IMR-90 (cell line): ENCODE results near the gene GLYATL2. TPM values are rescaled to one million over a fixed set of nuclear protein-coding genes. Genes with fewer than 3 reads are reported as not detected.

Experiments
- ATAC-seq: fragments of 200-7000 bp; cut with Tn5 transposase; 2 replicates; pipeline ENCODE4 v1.9.1; 2020; ENCODE audit warnings: low read depth, mild to moderate bottlenecking, moderate library complexity
- BruUV-seq: library from RNA; stranded (reverse); fragments of 400-500 nt; replicated peaks from 2 replicates; lab custom pipeline; 2021; lab: Mats Ljungman, UMichigan
- CTCF ChIA-PET: fragments of 300-600 bp; formaldehyde crosslinking; extraction: SDS; loops from one replicate; lab custom pipeline; 2021; ENCODE audit warnings: antibody characterized with exemption; lab: Yijun Ruan, JAX
- POLR2A ChIA-PET: fragments of 300-600 bp; sonication (Branson Sonifier 250); formaldehyde crosslinking; loops from one replicate; lab custom pipeline; 2022; ENCODE audit warnings: antibody characterized with exemption; ENCODE audit not compliant: unreplicated experiment; lab: Charles Lee
- DNase-seq: peaks from one replicate; pipeline ENCODE4 v3.0.0; 2013
- H2AFZ ChIP-seq: replicated peaks from 2 replicates; pipeline ENCODE3; 2013; ENCODE audit warnings: low read length, mild to moderate bottlenecking; ENCODE audit not compliant: poor library complexity
- H2AK5ac ChIP-seq: 2 replicates; pipeline ENCODE4 v1.6.1; 2013; ENCODE audit warnings: low read depth, low read length, inconsistent platforms
- H2AK9ac ChIP-seq: replicated peaks from 2 replicates; pipeline ENCODE3; 2013; ENCODE audit warnings: mild to moderate bottlenecking, low read depth, low read length, moderate library complexity; ENCODE audit not compliant: poor library complexity
- H2BK120ac ChIP-seq: 2 replicates; pipeline ENCODE4 v1.6.1; 2013; ENCODE audit warnings: low read depth, low read length, inconsistent platforms
- H2BK15ac ChIP-seq: 3 replicates; pipeline ENCODE4 v1.6.1; 2013; ENCODE audit warnings: low read depth, low read length, inconsistent platforms
- H2BK20ac ChIP-seq: 2 replicates; pipeline ENCODE4 v1.6.1; 2013; ENCODE audit warnings: low read depth, mild to moderate bottlenecking, inconsistent platforms, low read length, moderate library complexity
- H2BK5ac ChIP-seq: 2 replicates; pipeline ENCODE4 v1.6.1; 2013; ENCODE audit warnings: mild to moderate bottlenecking, low read depth, low read length, inconsistent platforms; ENCODE audit not compliant: poor library complexity, severe bottlenecking
- H3K14ac ChIP-seq: replicated peaks from 2 replicates; pipeline ENCODE4 v1.6.1; 2013; ENCODE audit warnings: low read depth, low read length, inconsistent platforms
- H3K18ac ChIP-seq: 2 replicates; pipeline ENCODE4 v1.6.1; 2013; ENCODE audit warnings: low read depth, low read length, control low read depth
- H3K23ac ChIP-seq: 2 replicates; pipeline ENCODE4 v1.6.1; 2013; ENCODE audit warnings: low read depth, low read length, inconsistent platforms
- H3K27ac ChIP-seq: 2 replicates; pipeline ENCODE4 v1.5.1; 2013; ENCODE audit warnings: mild to moderate bottlenecking, control low read depth, low read length; ENCODE audit not compliant: insufficient read depth
- H3K27me3 ChIP-seq: 2 replicates; pipeline ENCODE4 v1.6.1; 2013; ENCODE audit warnings: low read length; ENCODE audit not compliant: control insufficient read depth, insufficient read depth
- H3K36me3 ChIP-seq: 2 replicates; pipeline ENCODE4 v1.6.1; 2013; ENCODE audit warnings: low read length, mixed read lengths; ENCODE audit not compliant: control insufficient read depth, insufficient read depth
- H3K4ac ChIP-seq: 2 replicates; pipeline ENCODE4 v1.6.1; 2013; ENCODE audit warnings: low read depth, low read length, inconsistent platforms
- H3K4me1 ChIP-seq: 2 replicates; pipeline ENCODE4 v1.6.1; 2013; ENCODE audit warnings: low read length, mixed read lengths; ENCODE audit not compliant: control insufficient read depth, insufficient read depth
- H3K4me2 ChIP-seq: 2 replicates; pipeline ENCODE4 v1.6.1; 2013; ENCODE audit warnings: low read depth, mild to moderate bottlenecking, control low read depth, low read length, moderate library complexity
- H3K4me3 ChIP-seq: 2 replicates; pipeline ENCODE4 v1.5.1; 2013; ENCODE audit warnings: low read depth, mild to moderate bottlenecking, control low read depth, low read length, moderate library complexity; ENCODE audit not compliant: insufficient read depth
- H3K56ac ChIP-seq: 2 replicates; pipeline ENCODE4 v1.6.1; 2013; ENCODE audit warnings: low read length, inconsistent platforms; ENCODE audit not compliant: insufficient read depth; ENCODE audit errors: extremely low read depth
- H3K79me1 ChIP-seq, 2 experiments: 2 replicates each; pipeline ENCODE4 v1.6.1; 2013; ENCODE audit warnings: low read length in 2 of 2, inconsistent platforms in 1 of 2, low read depth in 1 of 2
- H3K9ac ChIP-seq: 2 replicates; pipeline ENCODE4 v1.6.1; 2013; ENCODE audit warnings: low read depth, low read length, control low read depth
- H3K9me1 ChIP-seq: 2 replicates; pipeline ENCODE4 v1.6.1; 2013; ENCODE audit warnings: low read length, inconsistent platforms; ENCODE audit not compliant: insufficient read depth
- H3K9me3 ChIP-seq: 2 replicates; pipeline ENCODE4 v1.6.1; 2013; ENCODE audit warnings: low read length; ENCODE audit not compliant: control insufficient read depth, insufficient read depth
- H4K20me1 ChIP-seq: 2 replicates; pipeline ENCODE4 v1.6.1; 2013; ENCODE audit warnings: low read length, inconsistent platforms; ENCODE audit not compliant: insufficient read depth
- H4K5ac ChIP-seq: 2 replicates; pipeline ENCODE4 v1.6.1; 2013; ENCODE audit warnings: mild to moderate bottlenecking, low read depth, low read length, control low read depth
- H4K8ac ChIP-seq, 2 experiments: 2 replicates each; pipeline ENCODE4 v1.6.1; 2013; ENCODE audit warnings: low read depth in 2 of 2, low read length in 2 of 2, control low read depth in 1 of 2, inconsistent platforms in 1 of 2
- H4K91ac ChIP-seq: 2 replicates; pipeline ENCODE4 v1.6.1; 2013; ENCODE audit warnings: low read depth, low read length, inconsistent platforms; ENCODE audit not compliant: insufficient read depth
- CEBPB ChIP-seq: IDR thresholded peaks from 2 replicates; pipeline ENCODE4 v1.6.1; 2012; ENCODE audit warnings: low read depth, low read length, improper control_type of control experiment
- FOS ChIP-seq: fragments of 150-350 bp; IDR thresholded peaks from 2 replicates; pipeline ENCODE4 v1.6.1; 2016; ENCODE audit warnings: low read depth, low read length
- MXI1 ChIP-seq: IDR thresholded peaks from 2 replicates; pipeline ENCODE4 v1.6.1; 2012; ENCODE audit warnings: low read depth, mild to moderate bottlenecking, low read length, moderate library complexity, borderline replicate concordance
- NFE2L2 ChIP-seq: fragments of 150-350 bp; IDR thresholded peaks from 2 replicates; pipeline ENCODE4 v1.6.1; 2016; ENCODE audit warnings: low read depth, mild to moderate bottlenecking, low read length
- RAD21 ChIP-seq: IDR thresholded peaks from 2 replicates; pipeline ENCODE4 v1.6.1; 2012; ENCODE audit warnings: low read length, improper control_type of control experiment
- RFX5 ChIP-seq: IDR thresholded peaks from 2 replicates; pipeline ENCODE4 v1.8.0; 2012; ENCODE audit warnings: low read depth, mild to moderate bottlenecking, low read length, moderate library complexity
- SMC3 ChIP-seq: fragments of 150-350 bp; IDR thresholded peaks from 2 replicates; pipeline ENCODE4 v1.6.1; 2016; ENCODE audit warnings: low read depth, mild to moderate bottlenecking, antibody characterized with exemption, low read length, moderate library complexity
- WGBS, 2 experiments: methylation state at CpG; one replicate each; pipeline versions ENCODE4 v1.1.5 to v1.1.7; 2013; ENCODE audit warnings: missing lambda C conversion rate in 2 of 2; ENCODE audit not compliant: insufficient read length in 1 of 2; ENCODE audit errors: extremely low coverage in 2 of 2; 5-methylcytosine and 5-hydroxymethylcytosine counted together
- dilution Hi-C: fragments of 300-500 bp; cut with HindIII; formaldehyde crosslinking; loops from one replicate; pipeline ENCODE4 v1.14.3; 2018; ENCODE audit warnings: low sequenced_read_pairs; ENCODE audit not compliant: unreplicated experiment
- in situ Hi-C: fragments of 300-500 bp; cut with MboI; formaldehyde crosslinking; loops from 3 replicates; pipeline ENCODE4 v1.14.3; 2019; ENCODE audit warnings: low sequenced_read_pairs, inconsistent platforms, mixed read lengths
- intact Hi-C: fragments of 100-400 bp; cut with micrococcal nuclease; formaldehyde crosslinking; loops from 2 replicates; pipeline ENCODE4 v1.10.0; 2022
- polyA plus RNA-seq, 3 experiments: library from polyadenylated mRNA; depleted of rRNA; stranded (reverse); fragments of >200 nt; gene quantifications; 2 replicates each; pipeline ENCODE4 v1.2.3, GENCODE V29; 2012; ENCODE audit warnings: low replicate concordance in 1 of 3
- total RNA-seq: library from RNA; depleted of rRNA; stranded (reverse); fragments of >200 nt; gene quantifications from 2 replicates; pipeline ENCODE4 v1.2.3, GENCODE V29; 2012
- TF ChIP-seq, protein P1 (sequence below): fragments of 150-350 bp; IDR thresholded peaks from 2 replicates; pipeline ENCODE4 v1.6.1; 2016; ENCODE audit warnings: low read depth, mild to moderate bottlenecking, low read length, moderate library complexity, borderline replicate concordance

The GLYATL2 gene
- total and polyA plus RNA-seq, 2 of the 4 experiments (the other 2 are of a cell fraction), result 0.36 to 0.77 TPM

DNA sequence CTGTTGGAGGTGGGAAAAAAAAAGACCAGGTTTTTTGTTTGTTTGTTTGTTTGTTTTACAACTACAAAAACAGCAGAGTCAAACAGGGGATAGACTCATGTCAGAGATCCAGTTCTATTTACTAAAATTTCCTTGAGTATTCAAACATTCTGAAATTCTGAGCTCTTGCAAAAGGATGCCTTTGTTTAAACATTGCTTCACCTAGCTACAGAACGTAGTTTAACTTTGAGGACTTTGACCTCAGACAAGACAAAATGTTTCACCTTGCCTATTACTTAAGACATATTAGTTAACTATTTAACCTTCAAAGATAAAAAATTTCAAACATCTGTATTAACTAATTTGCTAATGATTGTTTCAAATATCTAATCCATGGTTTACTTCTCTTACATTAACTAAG is 36.1 kb upstream of the GLYATL2 start:
- H4K5ac ChIP-seq, result no peak overlapping the region
- no peak overlapping the region for H3K27ac ChIP-seq
- H3K4me1 ChIP-seq, result no peaks in the 10 kb centered on the region
- H4K8ac ChIP-seq, result no peak overlapping the region
- H3K9ac ChIP-seq, result no peak overlapping the region
- no peak overlapping the region for H4K91ac ChIP-seq
- no peak overlapping the region for H3K4me3 ChIP-seq
- TF ChIP-seq FOS, result no peak
- TF ChIP-seq SMC3, result no peak
- no peak for TF ChIP-seq CEBPB
- TF ChIP-seq RAD21, result no peak
- no peak for TF ChIP-seq MXI1
- TF ChIP-seq, protein P1, sequence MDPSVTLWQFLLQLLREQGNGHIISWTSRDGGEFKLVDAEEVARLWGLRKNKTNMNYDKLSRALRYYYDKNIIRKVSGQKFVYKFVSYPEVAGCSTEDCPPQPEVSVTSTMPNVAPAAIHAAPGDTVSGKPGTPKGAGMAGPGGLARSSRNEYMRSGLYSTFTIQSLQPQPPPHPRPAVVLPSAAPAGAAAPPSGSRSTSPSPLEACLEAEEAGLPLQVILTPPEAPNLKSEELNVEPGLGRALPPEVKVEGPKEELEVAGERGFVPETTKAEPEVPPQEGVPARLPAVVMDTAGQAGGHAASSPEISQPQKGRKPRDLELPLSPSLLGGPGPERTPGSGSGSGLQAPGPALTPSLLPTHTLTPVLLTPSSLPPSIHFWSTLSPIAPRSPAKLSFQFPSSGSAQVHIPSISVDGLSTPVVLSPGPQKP, result no peak
- no peak for TF ChIP-seq RFX5
- TF ChIP-seq NFE2L2, result no peak
- POLR2A ChIA-PET, result no interaction called here
- intact Hi-C loops, result no loop called here
- dilution Hi-C loops, result no loop called here
- in situ Hi-C loops, result no loop called here
- no peaks in the 10 kb centered on the region for H3K36me3 ChIP-seq
- 80% methylated on average over 1 of the region's 1 CpG; no CpG with 5 or more reads in 1 of the 2 experiments for WGBS, 2 experiments
- H3K23ac ChIP-seq, result no peak overlapping the region
- H3K4ac ChIP-seq, result no peak overlapping the region
- H3K56ac ChIP-seq, result no peak overlapping the region
- H4K20me1 ChIP-seq, result no peaks in the 10 kb centered on the region
- no peak overlapping the region for H3K18ac ChIP-seq
- H3K27me3 ChIP-seq, result no peaks in the 10 kb centered on the region
- H2BK20ac ChIP-seq, result no peak overlapping the region
- no peak overlapping the region for H2AFZ ChIP-seq
- H3K14ac ChIP-seq, result no peak overlapping the region
- CTCF ChIA-PET, result no interaction called here
- H2AK9ac ChIP-seq, result no peak overlapping the region
- DNase-seq (no peak), ATAC-seq (no peak)
- H2AK5ac ChIP-seq, result no peak overlapping the region
- BruUV-seq, result no TSS peak
- H2BK120ac ChIP-seq, result no peak overlapping the region
- no peak overlapping the region for H2BK5ac ChIP-seq
- H3K9me1 ChIP-seq, result no peaks in the 10 kb centered on the region
- H3K9me3 ChIP-seq, result no peaks in the 10 kb centered on the region
- H3K4me2 ChIP-seq, result no peak overlapping the region
- H3K79me1 ChIP-seq, result no peaks in the 10 kb centered on the region
- no peak overlapping the region for H2BK15ac ChIP-seq
